Spleen (tissue), 11 donors: ENCODE measurements around the gene SNX13. TPM values are rescaled to one million over a fixed set of nuclear protein-coding genes. Genes with fewer than 3 reads are reported as not detected.

Experiments
- DNase-seq: peaks from one replicate; pipeline ENCODE4 v3.0.0-alpha.2; 2020
- H3K27ac ChIP-seq, 8 donors: fragments of 200-600 bp; sonication (generic) in 7 of 8; 1 replicate in 4 of 8; 2 replicates in 4 of 8; pipeline versions ENCODE4 v1.5.0 to v1.8.0; 2016 to 2021; ENCODE audit warnings: inconsistent platforms in 4 of 8, mild to moderate bottlenecking in 4 of 8, moderate library complexity in 1 of 8
- H3K27me3 ChIP-seq, 7 donors: fragments of 200-600 bp; sonication (generic) in 6 of 7; replicated peaks in 1 of 7; 1 replicate in 4 of 7; 2 replicates in 3 of 7; pipeline versions ENCODE4 v1.5.0 to v1.8.0; 2016 to 2021; ENCODE audit warnings: inconsistent platforms in 3 of 7, mild to moderate bottlenecking in 1 of 7
- H3K36me3 ChIP-seq, 6 donors: fragments of 200-600 bp; sonication (generic) in 5 of 6; 1 replicate in 4 of 6; 2 replicates in 2 of 6; pipeline versions ENCODE4 v1.5.0 to v1.8.0; 2016 to 2021; ENCODE audit warnings: inconsistent platforms in 2 of 6
- H3K4me1 ChIP-seq, 6 donors: fragments of 200-600 bp; sonication (generic) in 5 of 6; 1 replicate in 3 of 6; 2 replicates in 3 of 6; pipeline versions ENCODE4 v1.5.0 to v1.8.0; 2016 to 2021; ENCODE audit warnings: inconsistent platforms in 3 of 6
- H3K4me3 ChIP-seq, 8 donors: fragments of 200-600 bp; sonication (generic) in 7 of 8; 1 replicate in 4 of 8; 2 replicates in 4 of 8; pipeline versions ENCODE4 v1.5.0 to v1.8.0; 2016 to 2021; ENCODE audit warnings: inconsistent platforms in 4 of 8, mild to moderate bottlenecking in 4 of 8, moderate library complexity in 2 of 8
- H3K9me3 ChIP-seq, 8 donors: fragments of 200-600 bp; sonication (generic) in 7 of 8; 1 replicate in 4 of 8; 2 replicates in 4 of 8; pipeline versions ENCODE4 v1.5.0 to v1.8.0; 2016 to 2021; ENCODE audit warnings: inconsistent platforms in 4 of 8
- POLR2A ChIP-seq, 3 donors: fragments of 450-650 bp; IDR thresholded peaks; one replicate each; pipeline ENCODE4 v1.5.1; 2017; ENCODE audit warnings: antibody characterized with exemption in 3 of 3, mild to moderate bottlenecking in 1 of 3
- POLR2AphosphoS5 ChIP-seq, 3 donors: sonication (generic); formaldehyde crosslinking; IDR thresholded peaks; one replicate each; pipeline ENCODE4 v1.5.1; 2017; ENCODE audit warnings: antibody characterized with exemption in 3 of 3
- WGBS, 5 donors: extraction: QIAGEN DNeasy Blood & Tissue Kit in 3 of 5; methylation state at CpG; one replicate each; pipeline versions ENCODE4 v1.1.5 to v1.1.7; 2013 to 2018; 5-methylcytosine and 5-hydroxymethylcytosine counted together
- intact Hi-C: fragments of 100-400 bp; cut with DNase I; formaldehyde crosslinking; loops from one replicate; pipeline ENCODE4 v1.15.0; 2023; ENCODE audit warnings: low total_unique reads
- polyA plus RNA-seq, 3 donors: library from polyadenylated mRNA; stranded (reverse); fragments of 200-250 nt; gene quantifications; one replicate each; pipeline ENCODE4 v1.2.1, GENCODE V29; 2013
- total RNA-seq, 7 donors: library from RNA; depleted of rRNA in 3 of 7; stranded (reverse); fragments of >200 nt in 3 of 7; fragmentation: NEBNext Ultra II Directional in 4 of 7; extraction: Animal tissue kit (Norgen Biotek cat#: 25700) in 4 of 7; gene quantifications; one replicate each; pipeline versions ENCODE4 v1.1.0 to v1.2.1, GENCODE V29; 2016 to 2021
- TF ChIP-seq, protein P1 (sequence below), 11 experiments: fragments of 200-600 bp in 7 of 11; fragments of 450-650 bp in 4 of 11; sonication (generic) in 4 of 11; IDR thresholded peaks in 8 of 11; conservative IDR thresholded peaks in 3 of 11; 1 replicate in 7 of 11; 2 replicates in 4 of 11; pipeline versions ENCODE4 v1.4.0 to v1.8.0; 2016 to 2021; ENCODE audit warnings: antibody characterized with exemption in 11 of 11, inconsistent platforms in 4 of 11, mild to moderate bottlenecking in 1 of 11
- donor health status: healthy with polysubstance abuse.
- donor health status: DM: no; HTN: no; CAD: no; lungs with moderate emphysema.
- donor health status: DM: no; HTN: no; CAD: no.
- donor health status: Bipolar disorder and iron deficiency.
- donor health status: healthy.
- donor health status: DM: no; HTN: no; CAD: no.
- donor health status: DM: yes; HTN: yes; CAD: no.

The SNX13 gene
- total and polyA plus RNA-seq, 10 donors = 5.7 to 79.8 (median 55.8) TPM

DNA sequence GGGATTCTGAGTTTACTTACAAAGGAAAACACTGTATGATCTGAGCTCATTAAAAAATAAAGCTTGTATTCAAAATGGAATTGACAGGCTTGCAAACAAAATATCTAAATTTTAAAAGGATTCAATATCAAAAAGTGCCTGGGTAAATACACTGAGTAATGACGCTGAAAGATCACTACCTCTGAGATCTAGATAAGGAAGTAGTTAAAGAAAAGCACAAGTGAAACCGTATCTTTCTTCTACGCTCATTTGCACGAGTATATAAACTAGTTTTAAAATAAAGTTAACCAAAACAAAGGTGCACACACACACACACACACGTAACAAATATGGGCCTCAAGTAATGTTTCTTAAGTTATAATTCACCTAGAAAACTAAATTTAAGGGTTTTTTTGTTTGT lies 93.4 kb downstream of the SNX13 start:
- WGBS, 5 donors = 70 to 82% (median 75%) methylated on average over 5 of the region's 5 CpGs
- intact Hi-C loops = no loop called here

DNA sequence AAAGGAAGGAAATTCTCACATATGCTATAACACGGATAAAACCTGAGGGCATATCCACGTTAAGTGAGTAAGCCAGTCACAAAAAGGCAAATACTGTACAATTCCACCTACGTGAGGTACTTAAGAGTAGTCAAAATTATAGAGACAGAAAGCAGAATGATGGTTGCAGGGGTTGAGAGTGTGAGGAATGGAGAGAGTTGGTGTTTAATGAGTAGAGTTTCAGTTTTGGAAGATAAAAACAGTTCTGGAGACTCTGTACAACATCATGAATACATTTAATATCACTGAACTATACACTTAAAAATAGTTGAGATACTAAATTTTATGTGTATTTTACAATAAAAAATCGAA lies 95.1 kb downstream of the SNX13 start:
- Histone ChIP-seq H3K36me3 (peaks cover 0 to 81% (median 25%) of the 10 kb centered on the region in 6 donors), H3K27ac (no peak overlapping the region), H3K27me3 (no peaks in the 10 kb centered on the region), H3K4me1 (peaks cover 0 to 20% (median 2%) of the 10 kb centered on the region in 6 donors), H3K9me3 (peaks cover 0 to 7% (median 0%) of the 10 kb centered on the region in 8 donors), H3K4me3 (no peak overlapping the region)
- no peak for TF ChIP-seq POLR2A (IDR thresholded peaks at IDR 0.05)
- no peak for TF ChIP-seq POLR2AphosphoS5 (IDR thresholded peaks at IDR 0.05)
- TF ChIP-seq, protein P1, sequence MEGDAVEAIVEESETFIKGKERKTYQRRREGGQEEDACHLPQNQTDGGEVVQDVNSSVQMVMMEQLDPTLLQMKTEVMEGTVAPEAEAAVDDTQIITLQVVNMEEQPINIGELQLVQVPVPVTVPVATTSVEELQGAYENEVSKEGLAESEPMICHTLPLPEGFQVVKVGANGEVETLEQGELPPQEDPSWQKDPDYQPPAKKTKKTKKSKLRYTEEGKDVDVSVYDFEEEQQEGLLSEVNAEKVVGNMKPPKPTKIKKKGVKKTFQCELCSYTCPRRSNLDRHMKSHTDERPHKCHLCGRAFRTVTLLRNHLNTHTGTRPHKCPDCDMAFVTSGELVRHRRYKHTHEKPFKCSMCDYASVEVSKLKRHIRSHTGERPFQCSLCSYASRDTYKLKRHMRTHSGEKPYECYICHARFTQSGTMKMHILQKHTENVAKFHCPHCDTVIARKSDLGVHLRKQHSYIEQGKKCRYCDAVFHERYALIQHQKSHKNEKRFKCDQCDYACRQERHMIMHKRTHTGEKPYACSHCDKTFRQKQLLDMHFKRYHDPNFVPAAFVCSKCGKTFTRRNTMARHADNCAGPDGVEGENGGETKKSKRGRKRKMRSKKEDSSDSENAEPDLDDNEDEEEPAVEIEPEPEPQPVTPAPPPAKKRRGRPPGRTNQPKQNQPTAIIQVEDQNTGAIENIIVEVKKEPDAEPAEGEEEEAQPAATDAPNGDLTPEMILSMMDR (IDR thresholded peaks at IDR 0.05 in 8 of 11, conservative IDR thresholded peaks at IDR 0.05 in 3 of 11) = no peak
- no peak for DNase-seq
- intact Hi-C loops = no loop called here
- WGBS, 5 donors = 75 to 85% (median 82%) methylated on average over 4 of the region's 4 CpGs

More for the DNA sequence above, 93.4 kb downstream of the SNX13 start:
- peaks cover 0 to 20% (median 2%) of the 10 kb centered on the region in 6 donors for H3K4me1 ChIP-seq
- TF ChIP-seq, protein P1 (IDR thresholded peaks at IDR 0.05 in 8 of 11, conservative IDR thresholded peaks at IDR 0.05 in 3 of 11) = no peak
- TF ChIP-seq POLR2A (IDR thresholded peaks at IDR 0.05) (no peak), POLR2AphosphoS5 (IDR thresholded peaks at IDR 0.05) (no peak)
- H3K36me3 ChIP-seq = peaks cover 0 to 83% (median 28%) of the 10 kb centered on the region in 6 donors
- DNase-seq = no peak
- H3K27me3 ChIP-seq = no peaks in the 10 kb centered on the region
- H3K27ac ChIP-seq = no peak overlapping the region
- peaks cover 0 to 5% (median 0%) of the 10 kb centered on the region in 8 donors for H3K9me3 ChIP-seq
- H3K4me3 ChIP-seq = no peak overlapping the region

DNA sequence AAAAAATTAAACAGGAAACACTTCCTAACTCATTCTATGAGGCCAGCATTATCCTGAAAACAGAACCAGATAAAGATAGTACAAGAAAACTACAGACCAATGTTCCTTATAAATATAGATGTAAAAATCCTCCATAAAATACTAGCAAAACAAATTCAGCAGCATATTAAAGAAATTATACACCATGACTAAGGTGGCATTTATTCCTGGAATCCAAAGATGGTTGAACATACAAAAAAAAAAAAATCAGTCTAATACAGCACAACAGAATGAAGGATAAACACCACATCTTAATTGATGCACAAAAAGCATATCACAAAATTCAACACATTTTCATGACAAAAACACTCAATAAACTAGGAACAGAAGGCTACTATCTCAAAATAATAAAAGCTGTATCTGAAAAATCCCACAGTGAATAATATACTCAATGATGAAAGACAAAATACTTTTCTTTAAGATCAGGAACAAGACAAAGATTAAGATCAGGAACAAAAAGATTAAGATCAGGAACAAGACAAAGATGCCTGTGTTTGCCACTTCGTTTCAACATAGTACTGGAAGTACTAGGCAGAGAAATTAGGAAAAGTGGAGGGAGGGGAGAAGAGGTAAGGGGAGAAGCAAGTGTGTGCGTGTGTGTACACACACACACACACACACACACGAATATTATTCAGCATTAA lies 95.6 kb downstream of the SNX13 start:
- peaks cover 0 to 81% (median 26%) of the 10 kb centered on the region in 6 donors for H3K36me3 ChIP-seq
- TF ChIP-seq POLR2A (IDR thresholded peaks at IDR 0.05) = no peak
- TF ChIP-seq, protein P1 (IDR thresholded peaks at IDR 0.05 in 8 of 11, conservative IDR thresholded peaks at IDR 0.05 in 3 of 11) = no peak
- H3K27me3 ChIP-seq = no peaks in the 10 kb centered on the region
- no peak overlapping the region for H3K27ac ChIP-seq
- WGBS, 5 donors = 49 to 81% (median 59%) methylated on average over 3 of the region's 3 CpGs
- H3K9me3 ChIP-seq = peaks cover 0 to 7% (median 0%) of the 10 kb centered on the region in 8 donors
- peaks cover 0 to 20% (median 2%) of the 10 kb centered on the region in 6 donors for H3K4me1 ChIP-seq
- H3K4me3 ChIP-seq = no peak overlapping the region
- no peak for DNase-seq
- intact Hi-C loops = no loop called here

DNA sequence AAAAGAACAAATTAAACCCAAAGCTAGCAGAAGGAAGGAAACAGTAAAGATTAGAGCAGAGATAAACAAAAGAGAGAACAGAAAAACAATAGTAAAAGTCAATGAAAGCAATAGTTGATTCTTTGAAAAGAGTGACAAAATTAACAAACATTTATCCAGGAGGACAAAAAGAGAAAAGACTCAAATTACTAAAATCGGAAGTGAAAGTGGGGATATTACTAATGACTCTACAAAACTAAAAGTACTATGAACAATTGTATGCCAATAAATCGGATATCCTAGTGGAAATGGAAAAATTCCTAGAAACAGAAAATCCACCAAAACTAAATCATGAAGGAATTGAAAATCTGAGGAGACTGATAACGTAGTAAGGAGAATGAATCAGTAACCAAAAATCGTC lies 96.3 kb downstream of the SNX13 start:
- intact Hi-C loops = no loop called here
- no peaks in the 10 kb centered on the region for H3K27me3 ChIP-seq
- no peak for TF ChIP-seq POLR2A (IDR thresholded peaks at IDR 0.05)
- no peak for TF ChIP-seq POLR2AphosphoS5 (IDR thresholded peaks at IDR 0.05)
- TF ChIP-seq, protein P1 (IDR thresholded peaks at IDR 0.05 in 8 of 11, conservative IDR thresholded peaks at IDR 0.05 in 3 of 11) = no peak
- H3K4me3 ChIP-seq = no peak overlapping the region
- no peak overlapping the region for H3K27ac ChIP-seq
- peaks cover 0 to 81% (median 32%) of the 10 kb centered on the region in 6 donors for H3K36me3 ChIP-seq
- peaks cover 0 to 7% (median 0%) of the 10 kb centered on the region in 8 donors for H3K9me3 ChIP-seq
- no peak for DNase-seq
- H3K4me1 ChIP-seq = peaks cover 0 to 20% (median 2%) of the 10 kb centered on the region in 6 donors
- 72 to 85% (median 79%) methylated on average over 4 of the region's 4 CpGs for WGBS, 5 donors
